ENCODE data around the gene TLE3. TPM values are rescaled to one million over a fixed set of nuclear protein-coding genes. Genes with fewer than 3 reads are reported as not detected.

TLE3 gene
- total RNA-seq, 1 donor from 2014 or later: 89.2 TPM

GRCh38 chr15:70089692-70089971 lies 8.1 kb downstream of the TLE3 start:
- no peaks in the 10 kb centered on the region for H3K36me3 Mint-ChIP-seq (ENCODE audit: unreplicated experiment)

GRCh38 chr15:70088887-70089691 lies 8.6 kb downstream of the TLE3 start:
- peak; percentile 55 for DNase-seq
- Mint-ChIP-seq H3K4me3 (ENCODE audit: unreplicated experiment) (peak overlapping the region; percentile 61), H3K27me3 (ENCODE audit: unreplicated experiment) (peaks cover 10% of the 10 kb centered on the region), H3K36me3 (ENCODE audit: unreplicated experiment) (no peaks in the 10 kb centered on the region), H3K4me1 (ENCODE audit: low read depth, unreplicated experiment) (peaks cover 65% of the 10 kb centered on the region), H3K9me3 (ENCODE audit: unreplicated experiment) (peaks cover 7% of the 10 kb centered on the region), H3K27ac (ENCODE audit: unreplicated experiment) (peak overlapping the region; percentile 53)
- no peak for TF ChIP-seq CTCF (IDR thresholded peaks at IDR 0.05; ENCODE audit: partially characterized antibody, unreplicated experiment)

More at GRCh38 chr15:70089692-70089971, 8.1 kb downstream of the TLE3 start:
- Mint-ChIP-seq H3K9me3 (ENCODE audit: unreplicated experiment) (peaks cover 7% of the 10 kb centered on the region), H3K27me3 (ENCODE audit: unreplicated experiment) (peaks cover 10% of the 10 kb centered on the region), H3K4me3 (ENCODE audit: unreplicated experiment) (peak overlapping the region; percentile 61), H3K27ac (ENCODE audit: unreplicated experiment) (no peak overlapping the region), H3K4me1 (ENCODE audit: low read depth, unreplicated experiment) (peaks cover 66% of the 10 kb centered on the region)
- no peak for DNase-seq
- TF ChIP-seq CTCF (IDR thresholded peaks at IDR 0.05; ENCODE audit: partially characterized antibody, unreplicated experiment): no peak

GRCh38 chr15:70088455-70088854 lies 9.3 kb downstream of the TLE3 start:
- no peaks in the 10 kb centered on the region for H3K36me3 Mint-ChIP-seq (ENCODE audit: unreplicated experiment)
- DNase-seq: no peak
- H3K9me3 Mint-ChIP-seq (ENCODE audit: unreplicated experiment): peaks cover 7% of the 10 kb centered on the region
- H3K27ac Mint-ChIP-seq (ENCODE audit: unreplicated experiment): peak overlapping the region; percentile 65
- H3K27me3 Mint-ChIP-seq (ENCODE audit: unreplicated experiment): peaks cover 10% of the 10 kb centered on the region
- peaks cover 70% of the 10 kb centered on the region for H3K4me1 Mint-ChIP-seq (ENCODE audit: low read depth, unreplicated experiment)
- no peak for TF ChIP-seq CTCF (IDR thresholded peaks at IDR 0.05; ENCODE audit: partially characterized antibody, unreplicated experiment)
- H3K4me3 Mint-ChIP-seq (ENCODE audit: unreplicated experiment): peak overlapping the region; percentile 55

GRCh38 chr15:70087708-70088352 lies 9.9 kb downstream of the TLE3 start:
- H3K4me1 Mint-ChIP-seq (ENCODE audit: low read depth, unreplicated experiment): peaks cover 69% of the 10 kb centered on the region

More at GRCh38 chr15:70087708-70088352, 9.9 kb downstream of the TLE3 start:
- no peak for DNase-seq
- H3K9me3 Mint-ChIP-seq (ENCODE audit: unreplicated experiment): peaks cover 7% of the 10 kb centered on the region
- no peak overlapping the region for H3K27ac Mint-ChIP-seq (ENCODE audit: unreplicated experiment)
- peak overlapping the region; percentile 55 for H3K4me3 Mint-ChIP-seq (ENCODE audit: unreplicated experiment)
- H3K27me3 Mint-ChIP-seq (ENCODE audit: unreplicated experiment): peaks cover 11% of the 10 kb centered on the region
- no peak for TF ChIP-seq CTCF (IDR thresholded peaks at IDR 0.05; ENCODE audit: partially characterized antibody, unreplicated experiment)
- H3K36me3 Mint-ChIP-seq (ENCODE audit: unreplicated experiment): no peaks in the 10 kb centered on the region
